ENCODE measurements around the gene BNC2. TPM values are rescaled to one million over a fixed set of nuclear protein-coding genes. Genes with fewer than 3 reads are reported as not detected.

BNC2 gene
- total and polyA plus RNA-seq, 7 donors, result 0.23 to 205 (median 117) TPM

DNA sequence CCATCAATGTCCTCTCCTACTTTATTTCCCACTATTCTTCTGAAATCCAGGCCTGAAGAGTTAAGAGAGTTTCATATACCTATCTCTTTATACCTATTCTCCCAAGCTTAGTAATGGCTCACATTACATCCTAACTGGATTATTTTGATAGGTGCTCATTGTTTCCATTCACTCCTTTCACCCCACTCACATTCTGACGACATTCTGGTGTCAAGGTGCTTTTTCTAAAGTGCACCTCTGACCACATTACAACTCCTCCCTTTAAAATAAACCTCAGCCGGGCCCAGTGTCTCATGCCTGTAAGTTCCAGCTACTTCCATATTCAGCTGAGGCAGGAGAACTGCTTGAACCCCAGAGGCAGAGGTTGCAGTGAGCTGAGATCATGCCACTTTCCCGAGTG, 417.1 kb downstream of the BNC2 start:
- no peak for DNase-seq
- H3K4me1 ChIP-seq, result peaks cover 0 to 56% (median 34%) of the 10 kb centered on the region in 4 donors
- no peak overlapping the region for H3K4me3 ChIP-seq
- no peaks in the 10 kb centered on the region for H3K9me3 ChIP-seq
- WGBS, 2 donors, result 65 to 78% methylated on average over 3 of the region's 3 CpGs
- no peak for TF ChIP-seq POLR2A (IDR thresholded peaks at IDR 0.05)
- TF ChIP-seq POLR2AphosphoS5 (IDR thresholded peaks at IDR 0.05), result no peak
- TF ChIP-seq EP300 (IDR thresholded peaks at IDR 0.05), result no peak
- TF ChIP-seq, protein P1, sequence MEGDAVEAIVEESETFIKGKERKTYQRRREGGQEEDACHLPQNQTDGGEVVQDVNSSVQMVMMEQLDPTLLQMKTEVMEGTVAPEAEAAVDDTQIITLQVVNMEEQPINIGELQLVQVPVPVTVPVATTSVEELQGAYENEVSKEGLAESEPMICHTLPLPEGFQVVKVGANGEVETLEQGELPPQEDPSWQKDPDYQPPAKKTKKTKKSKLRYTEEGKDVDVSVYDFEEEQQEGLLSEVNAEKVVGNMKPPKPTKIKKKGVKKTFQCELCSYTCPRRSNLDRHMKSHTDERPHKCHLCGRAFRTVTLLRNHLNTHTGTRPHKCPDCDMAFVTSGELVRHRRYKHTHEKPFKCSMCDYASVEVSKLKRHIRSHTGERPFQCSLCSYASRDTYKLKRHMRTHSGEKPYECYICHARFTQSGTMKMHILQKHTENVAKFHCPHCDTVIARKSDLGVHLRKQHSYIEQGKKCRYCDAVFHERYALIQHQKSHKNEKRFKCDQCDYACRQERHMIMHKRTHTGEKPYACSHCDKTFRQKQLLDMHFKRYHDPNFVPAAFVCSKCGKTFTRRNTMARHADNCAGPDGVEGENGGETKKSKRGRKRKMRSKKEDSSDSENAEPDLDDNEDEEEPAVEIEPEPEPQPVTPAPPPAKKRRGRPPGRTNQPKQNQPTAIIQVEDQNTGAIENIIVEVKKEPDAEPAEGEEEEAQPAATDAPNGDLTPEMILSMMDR (IDR thresholded peaks at IDR 0.05), result no peak
- H3K36me3 ChIP-seq, result no peaks in the 10 kb centered on the region
- intact Hi-C loops (cut with DNase I), result no loop called here
- no peaks in the 10 kb centered on the region for H3K27me3 ChIP-seq
- H3K27ac ChIP-seq, result no peak overlapping the region

DNA sequence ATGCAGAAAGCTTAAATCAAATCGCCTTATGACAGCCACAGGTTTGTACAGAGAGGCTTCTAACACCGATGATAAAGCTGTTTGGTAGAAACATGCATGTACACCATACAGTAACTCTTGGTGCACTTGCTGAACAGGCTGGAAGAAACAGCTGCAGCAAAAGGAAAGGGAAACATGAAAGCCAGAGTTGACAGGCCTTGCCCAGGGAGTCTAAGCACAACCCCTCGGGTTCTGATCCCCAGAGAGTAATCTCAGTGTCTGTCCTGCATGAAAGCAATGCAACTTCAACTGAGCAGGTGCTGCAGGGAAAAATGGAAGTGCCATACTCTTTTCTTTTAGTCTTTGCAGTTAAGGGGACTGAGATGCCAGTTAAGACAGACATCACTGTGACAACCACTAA, 419.9 kb downstream of the BNC2 start:
- Histone ChIP-seq H3K4me1 (peaks cover 0 to 64% (median 53%) of the 10 kb centered on the region in 4 donors), H3K27ac (no peak overlapping the region), H3K4me3 (no peak overlapping the region), H3K9me3 (no peaks in the 10 kb centered on the region), H3K27me3 (no peaks in the 10 kb centered on the region), H3K36me3 (no peaks in the 10 kb centered on the region)
- 78 to 85% methylated on average over 3 of the region's 3 CpGs for WGBS, 2 donors
- DNase-seq, result no peak
- TF ChIP-seq POLR2A (IDR thresholded peaks at IDR 0.05), result no peak
- intact Hi-C loops (cut with DNase I), result no loop called here

DNA sequence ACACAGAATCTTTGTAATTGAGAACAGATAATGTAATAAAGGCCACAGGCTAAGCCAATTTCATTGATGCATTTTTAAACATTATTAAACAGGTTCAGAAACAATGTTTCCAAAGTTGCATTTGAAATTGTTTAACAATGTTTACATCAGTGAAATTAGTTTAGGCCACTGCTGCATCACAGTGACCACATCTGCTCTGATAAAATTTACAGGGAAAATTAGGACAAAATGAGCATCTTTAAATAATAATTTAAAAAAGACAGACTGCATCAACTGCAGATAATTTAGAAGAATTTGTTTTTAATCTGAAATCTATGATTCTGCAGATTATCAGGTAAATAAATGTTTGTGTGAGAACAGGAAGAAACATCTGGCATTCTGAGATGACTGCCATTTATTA, 420.4 kb downstream of the BNC2 start:
- Histone ChIP-seq H3K9me3 (no peaks in the 10 kb centered on the region), H3K27ac (no peak overlapping the region), H3K36me3 (no peaks in the 10 kb centered on the region), H3K4me3 (no peak overlapping the region), H3K4me1 (peaks cover 0 to 69% (median 54%) of the 10 kb centered on the region in 4 donors), H3K27me3 (no peaks in the 10 kb centered on the region)
- TF ChIP-seq EP300 (IDR thresholded peaks at IDR 0.05), result no peak
- TF ChIP-seq POLR2AphosphoS5 (IDR thresholded peaks at IDR 0.05), result no peak
- TF ChIP-seq, protein P1 (IDR thresholded peaks at IDR 0.05), result no peak
- no peak for TF ChIP-seq POLR2A (IDR thresholded peaks at IDR 0.05)
- intact Hi-C loops (cut with DNase I), result no loop called here
- no peak for DNase-seq

GRCh38 chr9:16449076-16449730, 421.3 kb downstream of the BNC2 start:
- Histone ChIP-seq H3K27ac (peak overlapping the region in 1 of 4 donors; percentile 8), H3K9me3 (no peaks in the 10 kb centered on the region), H3K4me3 (no peak overlapping the region), H3K27me3 (no peaks in the 10 kb centered on the region), H3K4me1 (peaks cover 0 to 73% (median 57%) of the 10 kb centered on the region in 4 donors), H3K36me3 (no peaks in the 10 kb centered on the region)
- TF ChIP-seq POLR2AphosphoS5 (IDR thresholded peaks at IDR 0.05), result no peak
- 90 to 92% methylated on average over 10 of the region's 10 CpGs for WGBS, 2 donors
- no peak for DNase-seq
- intact Hi-C loops (cut with DNase I), result loop anchor here (10.0 kb wide), 1 partner anchor 116 kb away; no protein-coding TSS in a partner anchor

- DNase-seq, result no peak
- 73 to 79% methylated on average over 3 of the region's 3 CpGs for WGBS, 2 donors
- no peaks in the 10 kb centered on the region for H3K27me3 ChIP-seq
Measured at GRCh38 chr9:16447946-16448345, 422.5 kb downstream of the BNC2 start.

More at GRCh38 chr9:16447946-16448345, 422.5 kb downstream of the BNC2 start:
- Histone ChIP-seq H3K27ac (peak overlapping the region in 2 of 4 donors; percentile 15 to 38), H3K36me3 (no peaks in the 10 kb centered on the region), H3K9me3 (no peaks in the 10 kb centered on the region), H3K4me3 (no peak overlapping the region), H3K4me1 (peaks cover 0 to 84% (median 54%) of the 10 kb centered on the region in 4 donors)
- intact Hi-C loops (cut with DNase I), result loop anchor here (10.0 kb wide), 1 partner anchor 117 kb away; no protein-coding TSS in a partner anchor
- TF ChIP-seq EP300 (IDR thresholded peaks at IDR 0.05), result no peak
- TF ChIP-seq POLR2A (IDR thresholded peaks at IDR 0.05), result no peak
- TF ChIP-seq, protein P1 (IDR thresholded peaks at IDR 0.05), result no peak
- no peak for TF ChIP-seq POLR2AphosphoS5 (IDR thresholded peaks at IDR 0.05)
